ENCODE measurements around the gene MGAT4B.

DNA sequence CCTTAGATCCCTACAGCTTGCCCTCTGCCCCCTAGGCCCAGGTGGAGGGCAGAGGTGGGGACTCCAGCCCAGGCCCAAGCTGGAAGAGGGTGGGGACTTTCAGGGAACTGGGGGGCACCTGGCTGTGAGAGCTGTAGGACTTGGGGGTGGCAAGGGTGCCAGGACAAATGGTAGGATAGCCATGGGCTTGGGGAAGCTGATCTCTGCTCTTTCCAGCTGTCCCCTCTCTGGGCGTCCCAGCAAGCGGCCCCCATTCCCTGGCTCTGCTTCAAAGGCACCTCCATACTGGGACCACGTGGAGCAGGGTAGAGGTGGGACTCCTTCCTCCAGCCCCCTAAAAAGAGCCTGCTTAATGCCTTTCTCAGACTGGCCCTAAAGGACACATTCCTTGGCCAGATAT is 12.5 kb downstream of the MGAT4B start:
- TF ChIP-seq GATA2 (IDR thresholded peaks at IDR 0.05; ENCODE audit: low read depth, low read length) (no peak), GATA3 (IDR thresholded peaks at IDR 0.05; ENCODE audit: low read depth, low read length) (no peak)
